Mesothelial cell of epicardium (in vitro differentiated cells): Measurements from ENCODE around the gene CELA2B. TPM values are rescaled to one million over a fixed set of nuclear protein-coding genes. Genes with fewer than 3 reads are reported as not detected.
"Not testable (repeated sequence)": the region's sequence is repeated elsewhere in the genome, so short reads cannot be mapped to it uniquely, and the experiment has no call there.

ENCODE experiments used
- DNase-seq, 2 experiments: peaks; one replicate each; pipeline ENCODE4 v3.0.0; 2021; ENCODE audit warnings: low spot score in 2 of 2; ENCODE audit not compliant: unreplicated experiment in 2 of 2
- H3K27ac Mint-ChIP-seq: 2 replicates; pipeline ENCODE4 v1.8.0; 2021; ENCODE audit warnings: mixed read lengths
- H3K27me3 Mint-ChIP-seq: 2 replicates; pipeline ENCODE4 v1.8.0; 2021; ENCODE audit warnings: low read depth, mixed read lengths
- H3K36me3 Mint-ChIP-seq: 2 replicates; pipeline ENCODE4 v1.8.0; 2021; ENCODE audit warnings: mixed read lengths
- H3K4me1 Mint-ChIP-seq: 2 replicates; pipeline ENCODE4 v1.8.0; 2021; ENCODE audit warnings: mixed read lengths
- H3K4me3 Mint-ChIP-seq: 2 replicates; pipeline ENCODE4 v1.8.0; 2021; ENCODE audit warnings: mild to moderate bottlenecking, moderate library complexity, mixed read lengths
- H3K9me3 Mint-ChIP-seq: 2 replicates; pipeline ENCODE4 v1.8.0; 2021; ENCODE audit warnings: mixed read lengths
- CTCF ChIP-seq: fragments of 200-600 bp; sonication (generic); IDR thresholded peaks from one replicate; pipeline ENCODE4 v1.5.0; 2021; ENCODE audit warnings: antibody characterized with exemption; ENCODE audit not compliant: unreplicated experiment
- total RNA-seq: library from RNA; stranded (reverse); gene quantifications from 3 replicates; pipeline ENCODE4 v1.2.1, GENCODE V29; 2021

Gene CELA2B
- total RNA-seq, 1 donor from 2014 or later, result not detected

- H3K27me3 Mint-ChIP-seq, result no peaks in the 10 kb centered on the region
- DNase-seq, result no peak
- no peak for TF ChIP-seq CTCF
- H3K27ac Mint-ChIP-seq, result no peak overlapping the region
- no peak overlapping the region for H3K4me3 Mint-ChIP-seq
- no peaks in the 10 kb centered on the region for H3K9me3 Mint-ChIP-seq
- peaks cover 38% of the 10 kb centered on the region for H3K36me3 Mint-ChIP-seq
- no peaks in the 10 kb centered on the region for H3K4me1 Mint-ChIP-seq
These were observed 37.3 kb downstream of the CELA2B start for GRCh38 chr1:15513192-15513591.

GRCh38 chr1:15513919-15514318, 38.0 kb downstream of the CELA2B start:
- H3K9me3 Mint-ChIP-seq, result no peaks in the 10 kb centered on the region
- H3K4me1 Mint-ChIP-seq, result no peaks in the 10 kb centered on the region
- H3K27ac Mint-ChIP-seq, result no peak overlapping the region
- no peak overlapping the region for H3K4me3 Mint-ChIP-seq
- DNase-seq, result no peak
- no peak for TF ChIP-seq CTCF
- no peaks in the 10 kb centered on the region for H3K27me3 Mint-ChIP-seq
- H3K36me3 Mint-ChIP-seq, result peaks cover 37% of the 10 kb centered on the region

GRCh38 chr1:15514557-15514956, 38.7 kb downstream of the CELA2B start:
- not testable (repeated sequence) for DNase-seq, H3K4me1 Mint-ChIP-seq, H3K9me3 Mint-ChIP-seq, H3K4me3 Mint-ChIP-seq, H3K27ac Mint-ChIP-seq, H3K27me3 Mint-ChIP-seq
- H3K36me3 Mint-ChIP-seq, result peaks cover 34% of the 10 kb centered on the region

GRCh38 chr1:15515022-15515663, 39.2 kb downstream of the CELA2B start:
- Mint-ChIP-seq H3K36me3 (peaks cover 34% of the 10 kb centered on the region), H3K27ac (no peak overlapping the region)

GRCh38 chr1:15519625-15520024, 43.7 kb downstream of the CELA2B start:
- no peak overlapping the region for H3K27ac Mint-ChIP-seq
- no peak for TF ChIP-seq CTCF
- no peaks in the 10 kb centered on the region for H3K27me3 Mint-ChIP-seq
- H3K9me3 Mint-ChIP-seq, result no peaks in the 10 kb centered on the region
- H3K36me3 Mint-ChIP-seq, result peaks cover 19% of the 10 kb centered on the region
- H3K4me1 Mint-ChIP-seq, result peaks cover 14% of the 10 kb centered on the region
- no peak for DNase-seq
- H3K4me3 Mint-ChIP-seq, result no peak overlapping the region

More at GRCh38 chr1:15515022-15515663, 39.2 kb downstream of the CELA2B start:
- no peak for DNase-seq
- no peaks in the 10 kb centered on the region for H3K9me3 Mint-ChIP-seq
- no peaks in the 10 kb centered on the region for H3K27me3 Mint-ChIP-seq
- no peak overlapping the region for H3K4me3 Mint-ChIP-seq
- H3K4me1 Mint-ChIP-seq, result no peaks in the 10 kb centered on the region
- TF ChIP-seq CTCF, result no peak

GRCh38 chr1:15521206-15521906, 45.5 kb downstream of the CELA2B start:
- Mint-ChIP-seq H3K27ac (peak overlapping the region; percentile 23), H3K4me1 (peaks cover 25% of the 10 kb centered on the region), H3K36me3 (peaks cover 13% of the 10 kb centered on the region)
- DNase-seq, H3K9me3 Mint-ChIP-seq, H3K4me3 Mint-ChIP-seq, H3K27me3 Mint-ChIP-seq: not testable (repeated sequence)
